OCI-LY1 (cell line): Measurements from ENCODE around the gene VSTM4.

ENCODE experiments used
- CTCF ChIP-seq: fragments of 200-600 bp; sonication (generic), shearing (Covaris generic); IDR thresholded peaks from 2 replicates; pipeline ENCODE4 v1.5.1; 2017; ENCODE audit warnings: mild to moderate bottlenecking, antibody characterized with exemption, low read length, moderate library complexity, mixed read lengths
- EZH2 ChIP-seq: fragments of 200-600 bp; sonication (generic), shearing (Covaris generic); IDR thresholded peaks from 2 replicates; pipeline ENCODE4 v1.8.0; 2017; ENCODE audit warnings: borderline replicate concordance, mixed run types, mild to moderate bottlenecking, antibody characterized with exemption, low read length, moderate library complexity, mixed read lengths

- TF ChIP-seq CTCF (no peak), EZH2 (no peak)
These were observed 4.0 kb downstream of the VSTM4 start for GRCh38 chr10:49111320-49111698.
